Lower leg skin (tissue), 4 donors: Measurements from ENCODE around the gene ARSJ. TPM values are rescaled to one million over a fixed set of nuclear protein-coding genes. Genes with fewer than 3 reads are reported as not detected.

Source experiments
- DNase-seq, 2 donors: peaks; one replicate each; pipeline ENCODE4 v3.0.0-alpha.2; 2019; ENCODE audit warnings: low spot score in 2 of 2
- H3K4me3 ChIP-seq: fragments of 200-600 bp; sonication (generic); 2 replicates; pipeline ENCODE4 v1.5.1; 2017; ENCODE audit warnings: mild to moderate bottlenecking, low read depth; ENCODE audit not compliant: poor library complexity, severe bottlenecking
- CTCF ChIP-seq, 3 donors: fragments of 450-650 bp; IDR thresholded peaks; one replicate each; pipeline ENCODE4 v1.5.1; 2016; ENCODE audit warnings: antibody characterized with exemption in 3 of 3, mild to moderate bottlenecking in 3 of 3, moderate library complexity in 2 of 3
- POLR2A ChIP-seq, 2 donors: fragments of 450-650 bp; IDR thresholded peaks; one replicate each; pipeline ENCODE4 v1.6.1; 2016 to 2017; ENCODE audit warnings: antibody characterized with exemption in 2 of 2, mild to moderate bottlenecking in 1 of 2, moderate library complexity in 1 of 2
- WGBS, 2 donors: methylation state at CpG; one replicate each; pipeline ENCODE4 v1.1.5; 2018; 5-methylcytosine and 5-hydroxymethylcytosine counted together
- intact Hi-C: fragments of 100-400 bp; cut with DNase I; formaldehyde crosslinking; loops from one replicate; pipeline ENCODE4 v1.15.0; 2023; ENCODE audit warnings: low total_unique reads
- total RNA-seq, 4 donors: library from RNA; depleted of rRNA; stranded (reverse); fragments of >200 nt; gene quantifications; one replicate each; pipeline ENCODE4 v1.1.0, GENCODE V29; 2016

Gene ARSJ
- total RNA-seq, 4 donors from 2014 or later, result 0.42 to 3.7 (median 1.6) TPM

- no peak overlapping the region for H3K4me3 ChIP-seq
- intact Hi-C loops, result loop anchor here (10.0 kb wide), 1 partner anchor 115 kb away; no protein-coding TSS in a partner anchor
- no peak for TF ChIP-seq POLR2A (IDR thresholded peaks at IDR 0.05)
- no peak for TF ChIP-seq CTCF (IDR thresholded peaks at IDR 0.05)
- no peak for DNase-seq
These were observed 80.0 kb downstream of the ARSJ start for GRCh38 chr4:113899271-113900070.

DNA sequence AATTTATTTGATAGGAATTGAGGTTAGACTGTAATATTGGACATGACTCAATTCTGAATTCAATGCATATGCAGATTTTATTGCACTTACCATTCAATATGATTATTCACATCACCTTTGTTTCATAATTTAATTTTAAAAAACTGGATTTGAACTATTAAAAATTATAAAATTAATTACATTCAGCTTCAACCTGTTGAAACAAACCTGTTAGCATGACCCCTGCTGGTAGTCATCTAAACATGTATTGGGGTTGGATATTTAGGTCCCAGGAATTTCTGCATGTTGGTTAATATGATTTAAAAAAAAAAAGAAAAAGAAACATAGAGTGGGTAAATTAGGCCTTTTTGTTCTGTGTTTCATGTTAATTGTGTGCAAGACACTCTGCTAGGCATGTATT, 85.9 kb downstream of the ARSJ start:
- no peak for TF ChIP-seq CTCF (IDR thresholded peaks at IDR 0.05)
- no peak for TF ChIP-seq POLR2A (IDR thresholded peaks at IDR 0.05)
- no peak for DNase-seq
- H3K4me3 ChIP-seq, result no peak overlapping the region
- intact Hi-C loops, result loop anchor here (10.0 kb wide), 1 partner anchor 109 kb away; no protein-coding TSS in a partner anchor

DNA sequence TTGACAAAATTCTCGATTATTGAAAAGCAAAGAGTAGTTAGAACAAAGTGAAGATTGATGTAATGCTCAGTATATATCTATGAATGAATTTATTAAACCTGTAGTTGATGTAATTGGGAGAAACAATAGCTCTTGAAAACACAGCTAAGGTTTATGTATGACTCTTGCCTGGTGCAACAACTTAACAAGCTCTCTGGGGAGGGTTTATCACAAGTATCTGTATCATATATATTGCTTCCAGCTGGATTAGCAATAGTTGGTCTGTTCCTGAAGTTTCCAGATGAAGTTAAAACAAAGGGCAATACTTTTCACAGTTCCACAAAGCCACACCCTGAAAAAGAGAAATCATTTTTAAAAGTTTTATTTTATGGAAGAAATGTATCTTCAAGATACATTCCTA, 91.4 kb downstream of the ARSJ start:
- 74 to 89% methylated on average over 1 of the region's 1 CpG for WGBS, 2 donors
- no peak for DNase-seq
- TF ChIP-seq CTCF (IDR thresholded peaks at IDR 0.05), result no peak
- TF ChIP-seq POLR2A (IDR thresholded peaks at IDR 0.05), result no peak
- no peak overlapping the region for H3K4me3 ChIP-seq
- intact Hi-C loops, result no loop called here

DNA sequence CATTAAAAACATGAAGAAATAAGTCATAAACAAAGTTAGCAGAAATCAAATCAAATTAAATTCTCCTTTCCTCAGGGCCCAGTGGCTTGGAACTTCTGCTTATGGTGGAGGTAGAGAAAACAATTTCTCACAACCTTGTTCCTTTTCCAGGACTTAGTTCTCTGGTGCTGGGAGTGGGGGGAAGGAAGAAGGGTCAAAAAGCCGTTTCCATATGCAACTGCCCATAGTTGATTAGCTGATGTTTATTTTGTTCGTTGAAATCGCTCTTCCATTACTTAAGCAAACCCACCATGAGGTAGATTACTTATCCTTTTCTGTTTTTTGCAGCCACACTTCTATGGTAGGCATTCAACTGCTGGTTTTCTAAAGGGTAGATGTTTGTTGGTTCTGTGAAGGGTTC, 94.2 kb downstream of the ARSJ start:
- WGBS, 2 donors, result 92 to 93% methylated on average over 3 of the region's 3 CpGs
- TF ChIP-seq CTCF (IDR thresholded peaks at IDR 0.05) (no peak), POLR2A (IDR thresholded peaks at IDR 0.05) (no peak)
- no peak overlapping the region for H3K4me3 ChIP-seq
- no peak for DNase-seq
- intact Hi-C loops, result no loop called here

DNA sequence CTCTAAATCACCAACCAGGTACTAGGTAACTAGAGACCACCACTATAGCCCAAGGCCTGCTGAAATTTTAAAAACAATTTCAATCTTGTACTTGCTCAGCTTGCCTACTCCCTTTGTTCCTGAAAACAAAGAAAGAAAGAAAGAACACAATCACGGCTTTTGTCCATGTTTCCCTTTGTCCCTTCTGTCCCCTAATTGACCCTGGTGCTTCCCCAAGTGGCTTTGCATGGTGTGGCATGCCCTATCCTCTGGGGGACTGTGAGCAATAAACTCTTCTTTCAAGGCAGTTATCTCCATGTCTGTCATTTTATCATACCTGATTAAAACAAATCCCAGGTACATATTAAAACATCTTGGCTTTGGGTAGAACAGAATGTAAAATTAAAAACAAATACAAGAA, 94.8 kb downstream of the ARSJ start:
- no peak overlapping the region for H3K4me3 ChIP-seq
- TF ChIP-seq POLR2A (IDR thresholded peaks at IDR 0.05) (no peak), CTCF (IDR thresholded peaks at IDR 0.05) (no peak)
- 82 to 85% methylated on average over 1 of the region's 1 CpG for WGBS, 2 donors
- no peak for DNase-seq
- intact Hi-C loops, result no loop called here

DNA sequence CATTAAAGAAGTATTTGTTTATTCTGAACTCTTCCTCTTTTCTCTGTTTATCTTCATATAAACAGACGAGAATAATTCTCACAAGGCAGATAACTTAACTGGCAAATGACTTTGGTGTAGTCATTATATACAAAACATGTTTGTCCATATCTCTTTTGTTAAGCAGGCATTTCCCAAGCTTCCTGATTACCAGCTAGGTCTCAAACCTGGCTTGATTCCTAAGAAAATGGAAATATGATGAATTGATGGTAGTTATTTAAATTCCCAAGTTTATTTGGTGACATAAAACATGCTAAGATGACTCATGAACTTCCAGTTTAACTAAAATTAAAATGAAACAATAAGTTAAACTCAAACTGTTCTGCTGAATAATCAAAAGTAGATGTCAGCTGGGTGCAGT, 96.8 kb downstream of the ARSJ start:
- intact Hi-C loops, result no loop called here
- TF ChIP-seq CTCF (IDR thresholded peaks at IDR 0.05), result no peak
- TF ChIP-seq POLR2A (IDR thresholded peaks at IDR 0.05), result no peak
- no peak overlapping the region for H3K4me3 ChIP-seq
- DNase-seq, result no peak
- 64 to 67% methylated on average over 1 of the region's 1 CpG for WGBS, 2 donors
